GM20000 (cell line): ENCODE measurements around the gene LRRC23.

ENCODE experiments used
- DNase-seq: peaks from one replicate; pipeline ENCODE4 v3.0.0; 2012; ENCODE audit warnings: low spot score
- TF ChIP-seq, protein P1 (sequence below): IDR thresholded peaks from 2 replicates; pipeline ENCODE4 v1.5.1; 2012; ENCODE audit warnings: mild to moderate bottlenecking, control low read depth; ENCODE audit errors: extremely low read depth, missing control alignments

Gene LRRC23, protein sequence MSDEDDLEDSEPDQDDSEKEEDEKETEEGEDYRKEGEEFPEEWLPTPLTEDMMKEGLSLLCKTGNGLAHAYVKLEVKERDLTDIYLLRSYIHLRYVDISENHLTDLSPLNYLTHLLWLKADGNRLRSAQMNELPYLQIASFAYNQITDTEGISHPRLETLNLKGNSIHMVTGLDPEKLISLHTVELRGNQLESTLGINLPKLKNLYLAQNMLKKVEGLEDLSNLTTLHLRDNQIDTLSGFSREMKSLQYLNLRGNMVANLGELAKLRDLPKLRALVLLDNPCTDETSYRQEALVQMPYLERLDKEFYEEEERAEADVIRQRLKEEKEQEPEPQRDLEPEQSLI

DNA sequence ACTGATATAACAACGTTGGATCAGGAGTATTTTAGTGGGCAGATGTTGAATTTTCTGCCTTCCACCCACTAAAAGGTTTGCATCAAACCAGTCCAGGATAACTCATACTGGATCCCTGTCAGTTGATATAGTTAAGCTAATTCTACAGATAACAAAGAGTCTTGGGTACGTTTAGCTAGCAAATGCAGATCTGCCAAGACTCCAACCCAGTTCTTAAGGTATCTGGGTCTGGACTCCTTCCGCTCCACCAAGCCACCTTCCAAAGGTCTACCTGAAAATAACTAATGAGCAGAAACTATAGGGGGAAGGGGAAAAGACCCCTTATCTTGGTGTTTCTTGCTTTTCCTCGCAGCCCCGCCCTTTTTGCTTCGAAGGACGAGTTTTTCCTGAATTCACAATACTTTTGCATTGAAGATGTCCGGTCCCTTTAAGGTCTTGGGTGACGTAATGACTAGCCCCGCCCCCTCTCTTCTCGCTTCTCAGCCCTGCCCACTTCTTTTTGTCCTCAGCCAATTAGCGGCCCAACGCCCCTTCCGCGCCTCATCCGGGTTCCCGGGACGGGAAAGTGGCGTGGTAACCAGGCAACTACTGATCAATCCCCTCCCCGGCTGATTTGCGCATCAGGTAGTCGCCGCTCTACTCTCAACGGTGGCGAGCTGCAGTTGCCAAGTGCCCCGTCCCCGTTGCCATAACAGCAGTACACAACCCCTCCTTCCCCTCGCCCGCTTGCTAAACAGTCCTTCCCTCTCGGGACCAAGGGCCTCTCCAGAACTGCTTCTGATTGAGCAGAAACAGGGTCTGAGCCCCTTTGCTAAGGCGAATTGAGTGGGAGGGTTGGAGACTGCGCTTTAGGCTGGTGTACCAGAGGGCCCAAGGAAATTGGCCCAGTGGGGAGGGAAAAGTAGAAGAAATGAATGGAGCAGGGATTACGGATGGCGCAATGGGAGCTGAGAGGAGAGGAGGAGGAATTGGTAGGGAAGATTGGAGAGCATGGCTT is at the start of gene LRRC23:
LRRC23 (plus strand) TSS at position 543 of the 997 bp plus-strand sequence. CDS start 812 bp downstream, outside the sequence.
- DNase-seq, result peak; percentile 93
- TF ChIP-seq, protein P1, sequence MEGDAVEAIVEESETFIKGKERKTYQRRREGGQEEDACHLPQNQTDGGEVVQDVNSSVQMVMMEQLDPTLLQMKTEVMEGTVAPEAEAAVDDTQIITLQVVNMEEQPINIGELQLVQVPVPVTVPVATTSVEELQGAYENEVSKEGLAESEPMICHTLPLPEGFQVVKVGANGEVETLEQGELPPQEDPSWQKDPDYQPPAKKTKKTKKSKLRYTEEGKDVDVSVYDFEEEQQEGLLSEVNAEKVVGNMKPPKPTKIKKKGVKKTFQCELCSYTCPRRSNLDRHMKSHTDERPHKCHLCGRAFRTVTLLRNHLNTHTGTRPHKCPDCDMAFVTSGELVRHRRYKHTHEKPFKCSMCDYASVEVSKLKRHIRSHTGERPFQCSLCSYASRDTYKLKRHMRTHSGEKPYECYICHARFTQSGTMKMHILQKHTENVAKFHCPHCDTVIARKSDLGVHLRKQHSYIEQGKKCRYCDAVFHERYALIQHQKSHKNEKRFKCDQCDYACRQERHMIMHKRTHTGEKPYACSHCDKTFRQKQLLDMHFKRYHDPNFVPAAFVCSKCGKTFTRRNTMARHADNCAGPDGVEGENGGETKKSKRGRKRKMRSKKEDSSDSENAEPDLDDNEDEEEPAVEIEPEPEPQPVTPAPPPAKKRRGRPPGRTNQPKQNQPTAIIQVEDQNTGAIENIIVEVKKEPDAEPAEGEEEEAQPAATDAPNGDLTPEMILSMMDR, result no peak

DNA sequence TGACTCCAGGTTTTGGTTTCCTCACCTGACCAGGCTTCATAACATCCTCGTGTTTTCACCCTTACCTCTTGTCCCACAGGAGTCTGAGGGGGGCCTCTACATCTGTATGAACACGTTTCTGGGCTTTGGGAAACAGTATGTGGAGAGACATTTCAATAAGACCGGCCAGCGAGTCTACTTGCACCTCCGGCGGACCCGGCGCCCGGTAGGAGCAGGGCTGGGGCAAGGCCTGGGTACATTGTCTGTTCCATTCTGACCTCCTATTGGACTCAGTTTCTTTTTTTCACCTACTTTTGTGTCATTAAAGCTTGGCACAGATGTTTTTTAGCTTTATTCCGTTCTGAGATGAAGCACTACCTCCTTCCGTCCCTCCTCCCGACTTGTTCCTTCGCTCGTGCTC is 49.3 kb upstream of the LRRC23 start:
- TF ChIP-seq, protein P1, result no peak
- no peak for DNase-seq

DNA sequence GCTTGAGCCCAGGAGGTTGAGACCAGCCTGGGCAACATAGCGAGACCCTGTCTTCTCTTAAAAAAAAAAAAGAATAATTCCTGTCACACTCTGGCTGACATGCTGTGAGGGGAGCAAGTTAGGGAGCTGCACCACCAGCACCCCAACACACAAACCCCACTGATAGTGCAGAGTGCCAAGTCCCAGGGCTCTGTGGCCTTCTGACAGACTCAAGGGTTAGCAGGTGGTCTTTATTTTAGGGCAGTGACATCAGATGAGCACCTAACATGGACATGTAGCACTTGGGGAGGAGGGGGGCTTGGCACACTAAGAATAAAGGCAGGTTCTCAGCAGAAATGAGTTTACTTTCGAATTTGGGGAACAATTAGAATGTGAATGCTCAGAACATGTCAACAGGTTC is 45.8 kb upstream of the LRRC23 start:
- DNase-seq, result no peak

DNA sequence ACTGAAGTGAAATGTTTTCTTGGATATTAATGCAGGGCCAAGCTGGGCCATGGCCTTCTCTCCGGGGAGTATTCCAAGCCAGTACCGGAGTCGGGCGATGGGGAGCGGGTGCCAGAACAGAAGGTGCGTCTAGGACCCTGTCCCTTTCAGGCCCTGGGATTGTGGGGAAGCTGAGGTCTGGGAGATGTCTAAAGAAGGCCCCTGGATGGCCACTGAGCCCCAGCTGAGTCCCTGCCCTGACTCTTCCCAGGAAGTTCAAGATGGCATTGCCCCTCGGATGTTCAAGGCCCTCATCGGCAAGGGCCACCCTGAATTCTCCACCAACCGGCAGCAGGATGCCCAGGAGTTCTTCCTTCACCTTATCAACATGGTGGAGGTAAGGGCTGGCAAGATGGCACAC is 44.5 kb upstream of the LRRC23 start:
- no peak for DNase-seq
- TF ChIP-seq, protein P1, result no peak

More for the DNA sequence above, 45.8 kb upstream of the LRRC23 start:
- TF ChIP-seq, protein P1, result no peak

DNA sequence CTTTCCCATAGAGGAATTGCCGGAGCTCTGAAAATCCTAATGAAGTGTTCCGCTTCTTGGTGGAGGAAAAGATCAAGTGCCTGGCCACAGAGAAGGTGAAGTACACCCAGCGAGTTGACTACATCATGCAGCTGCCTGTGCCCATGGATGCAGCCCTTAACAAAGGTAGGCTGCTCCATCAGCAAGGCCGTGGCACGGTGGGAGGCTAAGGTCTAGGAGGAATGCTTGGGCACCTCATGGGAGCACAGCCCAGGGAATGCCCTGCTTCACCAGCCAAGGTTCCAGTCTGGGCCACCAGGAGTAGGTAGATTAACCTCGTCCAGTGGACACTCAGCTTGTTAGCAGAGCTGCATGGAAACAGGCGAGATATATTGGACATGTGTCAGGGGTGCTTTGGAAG is 43.7 kb upstream of the LRRC23 start:
- TF ChIP-seq, protein P1, result no peak
- no peak for DNase-seq

DNA sequence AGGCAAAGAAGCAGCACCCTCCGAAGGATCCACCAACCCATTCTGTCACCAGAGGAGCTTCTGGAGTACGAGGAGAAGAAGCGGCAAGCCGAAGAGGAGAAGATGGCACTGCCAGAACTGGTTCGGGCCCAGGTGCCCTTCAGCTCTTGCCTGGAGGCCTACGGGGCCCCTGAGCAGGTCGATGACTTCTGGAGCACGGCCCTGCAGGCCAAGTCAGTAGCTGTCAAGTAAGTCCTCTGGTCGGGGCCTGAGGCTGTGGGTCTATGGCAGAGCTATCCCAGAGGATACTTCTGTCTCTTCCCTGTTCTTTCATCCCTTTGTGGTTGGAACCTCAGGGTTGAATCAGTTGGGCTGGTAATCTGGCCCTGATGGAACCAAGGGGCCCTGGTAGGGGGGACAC is 43.2 kb upstream of the LRRC23 start:
- TF ChIP-seq, protein P1, result no peak
- no peak for DNase-seq

DNA sequence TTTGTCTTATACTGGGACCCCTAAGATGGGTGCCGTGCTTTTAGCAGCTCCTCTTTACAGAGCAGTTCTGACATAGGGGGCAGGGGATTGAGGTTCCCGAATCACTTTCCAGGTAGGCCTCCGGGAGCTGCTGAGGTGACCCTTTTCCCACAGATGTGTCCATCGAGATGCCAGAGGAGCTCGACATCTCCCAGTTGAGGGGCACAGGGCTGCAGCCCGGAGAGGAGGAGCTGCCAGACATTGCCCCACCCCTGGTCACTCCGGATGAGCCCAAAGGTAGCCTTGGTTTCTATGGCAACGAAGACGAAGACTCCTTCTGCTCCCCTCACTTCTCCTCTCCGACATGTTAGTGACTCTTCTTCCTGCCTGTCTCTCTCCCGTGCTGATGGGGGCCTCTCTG is 41.6 kb upstream of the LRRC23 start:
- TF ChIP-seq, protein P1, result no peak
- DNase-seq, result no peak
